NB4 (cell line): Measurements from ENCODE around the gene COL17A1.

Experiments
- DNase-seq: peaks from one replicate; pipeline ENCODE4 v3.0.0; 2010; ENCODE audit warnings: low read depth
- H3K4me3 ChIP-seq: one replicate; pipeline ENCODE4 v1.5.1; 2011; ENCODE audit warnings: mild to moderate bottlenecking, low read depth, low read length, moderate library complexity
- CTCF ChIP-seq: IDR thresholded peaks from one replicate; pipeline ENCODE4 v1.5.1; 2012; ENCODE audit warnings: low read depth, low read length
- MAX ChIP-seq: IDR thresholded peaks from 2 replicates; pipeline ENCODE4 v1.6.1; 2011; ENCODE audit warnings: low read depth, low read length
- MYC ChIP-seq: IDR thresholded peaks from 2 replicates; pipeline ENCODE4 v1.6.1; 2011; ENCODE audit warnings: low read depth, low read length
- POLR2A ChIP-seq: IDR thresholded peaks from 2 replicates; pipeline ENCODE4 v1.6.1; 2011; ENCODE audit warnings: mild to moderate bottlenecking; ENCODE audit not compliant: insufficient read length; ENCODE audit errors: extremely low read depth

The COL17A1 gene

DNA sequence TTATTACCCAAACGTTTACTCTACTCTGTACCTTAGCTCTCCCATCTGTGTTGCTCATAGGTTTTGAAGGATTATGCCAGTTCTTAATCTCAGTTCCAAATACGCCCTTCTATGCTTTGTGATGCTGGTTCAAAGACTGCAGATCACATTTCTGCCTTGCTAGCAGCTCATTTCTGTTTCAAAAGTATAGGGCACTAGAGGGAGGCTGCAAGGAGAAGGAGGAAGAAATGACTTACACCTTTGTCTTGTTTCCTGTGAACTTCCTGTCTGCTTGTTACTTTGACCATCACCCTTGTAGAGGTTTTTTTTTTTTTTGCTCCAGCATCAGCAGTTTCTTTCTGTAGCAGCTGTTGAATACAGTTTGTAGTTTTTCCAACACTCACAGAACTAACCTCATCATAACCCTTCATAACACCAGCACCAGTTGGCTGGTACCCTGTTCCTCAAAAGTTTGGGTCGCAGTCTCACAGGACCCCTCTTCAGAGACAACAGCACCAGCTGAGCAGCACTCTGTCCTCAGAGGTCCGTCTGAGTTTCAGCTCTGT lies 102.2 kb downstream of the COL17A1 start:
- peak; percentile 21 for DNase-seq
- TF ChIP-seq MAX = no peak
- TF ChIP-seq CTCF = no peak
- TF ChIP-seq MYC = no peak
- no peak for TF ChIP-seq POLR2A
- no peak overlapping the region for H3K4me3 ChIP-seq

DNA sequence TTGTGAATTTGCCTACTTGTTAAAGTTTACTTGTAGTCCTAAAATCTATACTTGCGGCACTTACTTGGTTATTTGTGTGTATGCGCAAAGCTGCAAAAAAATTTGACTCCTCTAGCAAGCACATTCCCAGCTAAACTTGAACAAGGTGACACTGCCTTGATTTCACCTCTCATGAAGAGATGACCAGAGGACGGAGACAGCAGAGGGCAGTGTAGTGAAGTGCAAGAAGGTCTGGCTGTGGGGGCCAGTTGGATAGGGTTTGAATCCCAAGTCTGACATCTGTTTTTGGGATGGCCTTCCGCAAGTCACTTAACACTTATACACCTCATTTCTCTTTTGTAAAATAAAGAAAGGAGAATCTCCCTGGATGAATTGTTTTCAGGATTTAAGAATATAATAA lies 103.0 kb downstream of the COL17A1 start:
- no peak overlapping the region for H3K4me3 ChIP-seq
- no peak for TF ChIP-seq POLR2A
- TF ChIP-seq MYC = no peak
- no peak for TF ChIP-seq CTCF
- TF ChIP-seq MAX = no peak
- DNase-seq = peak; percentile 33
